GM12891 (cell line): ENCODE measurements around the gene RPH3AL.

Experiments used
- DNase-seq: peaks from one replicate; pipeline ENCODE4 v3.0.0; 2011; ENCODE audit warnings: low spot score; ENCODE audit not compliant: insufficient read length
- FAIRE-seq: peaks from 2 replicates; lab custom pipeline; 2011; peaks lifted over from hg19 to GRCh38; lab: Jason Lieb, UNC
- PAX5 ChIP-seq: IDR thresholded peaks from 2 replicates; pipeline ENCODE4 v1.6.1; 2011; ENCODE audit warnings: low read length, moderate library complexity, mild to moderate bottlenecking; ENCODE audit not compliant: insufficient read depth, severe bottlenecking
- POLR2A ChIP-seq: IDR thresholded peaks from 2 replicates; pipeline ENCODE4 v1.6.1; 2011; ENCODE audit warnings: low read depth, low read length, control low read depth
- POLR2AphosphoS5 ChIP-seq: IDR thresholded peaks from 2 replicates; pipeline ENCODE4 v1.6.1; 2011; ENCODE audit warnings: low read depth, low read length, control low read depth
- POU2F2 ChIP-seq: IDR thresholded peaks from 2 replicates; pipeline ENCODE4 v1.6.1; 2011; ENCODE audit warnings: low read depth, mild to moderate bottlenecking, control low read depth, low read length, moderate library complexity
- SPI1 ChIP-seq: IDR thresholded peaks from 2 replicates; pipeline ENCODE4 v1.6.1; 2011; ENCODE audit warnings: low read depth, low read length, control low read depth
- TAF1 ChIP-seq: IDR thresholded peaks from 2 replicates; pipeline ENCODE4 v1.6.1; 2011; ENCODE audit warnings: low read depth, low read length, control low read depth

Gene RPH3AL

DNA sequence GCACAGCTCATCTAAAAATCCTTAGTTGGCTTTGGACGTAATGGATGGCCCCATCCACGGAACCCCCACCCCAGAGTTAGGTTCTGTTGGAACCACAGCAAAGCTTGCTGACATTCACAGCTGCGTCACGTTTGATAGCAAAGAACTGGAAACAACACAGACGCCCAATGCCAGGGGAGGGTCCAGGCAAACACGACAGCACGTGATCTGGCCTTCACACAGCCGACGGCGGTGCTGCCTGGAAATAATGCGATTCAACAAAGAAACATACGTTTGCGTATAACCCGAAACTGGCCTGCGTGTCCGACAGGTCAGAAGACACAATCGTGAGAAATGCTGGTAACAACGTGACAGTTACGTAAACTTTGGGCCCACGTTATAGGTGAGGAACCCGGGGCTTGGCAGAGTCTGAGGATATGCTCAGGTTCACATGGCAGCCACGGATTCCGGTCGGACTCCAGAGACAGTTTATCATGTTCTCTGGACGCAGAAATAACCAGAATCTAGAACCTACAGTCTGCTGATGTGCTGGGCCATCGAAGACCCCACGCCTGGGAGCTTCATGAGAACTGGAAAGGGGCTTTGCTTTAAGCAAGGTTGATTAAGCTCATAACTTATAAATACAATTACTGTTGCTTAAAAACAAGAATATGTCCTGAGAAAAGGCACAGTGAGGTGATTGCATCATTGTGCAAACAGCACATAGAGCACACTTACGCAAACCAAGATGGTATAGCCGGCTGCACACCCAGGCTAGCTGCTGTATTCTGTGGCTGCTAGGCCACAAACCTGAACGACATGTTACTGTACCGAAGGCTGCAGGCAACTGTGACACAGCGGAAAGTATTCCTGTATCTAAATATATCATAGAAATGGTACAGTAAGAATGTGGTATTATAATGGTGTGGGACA is 70.4 kb downstream of the RPH3AL start:
- FAIRE-seq (no peak), DNase-seq (no peak)
- TF ChIP-seq POU2F2, result no peak
- TF ChIP-seq SPI1, result no peak
- TF ChIP-seq POLR2AphosphoS5, result no peak
- no peak for TF ChIP-seq POLR2A
- no peak for TF ChIP-seq PAX5
- TF ChIP-seq TAF1, result no peak

DNA sequence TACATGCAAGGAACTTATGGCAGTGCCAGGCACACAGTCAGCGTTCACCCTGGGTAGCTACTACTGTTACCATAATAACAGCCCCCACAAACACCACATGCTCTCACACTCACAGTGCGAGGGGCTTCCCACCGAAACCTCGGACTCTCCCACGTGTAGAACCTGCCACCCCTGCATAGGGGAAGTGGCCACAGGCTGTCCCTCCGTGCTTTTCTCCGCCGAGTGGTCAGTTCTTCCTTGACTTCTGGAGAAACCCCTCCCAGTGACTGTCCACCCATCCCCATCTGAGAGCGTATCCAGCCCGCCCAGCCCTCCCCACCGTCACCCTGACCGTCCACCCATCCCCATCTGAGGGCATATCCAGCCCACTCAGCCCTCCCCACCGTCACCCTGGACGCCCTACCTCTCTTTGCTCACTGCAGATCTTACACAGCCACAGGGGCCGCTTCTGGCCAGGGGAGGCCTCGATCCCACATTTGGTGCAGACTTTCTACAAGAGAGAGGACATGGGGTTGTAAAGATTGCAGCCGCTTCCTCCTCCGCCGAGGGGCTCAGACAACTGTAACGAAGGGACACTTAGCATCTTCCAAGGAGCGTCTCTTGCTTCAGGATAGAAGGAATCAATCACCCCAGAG is 71.1 kb downstream of the RPH3AL start:
- TF ChIP-seq PAX5, result no peak
- FAIRE-seq (no peak), DNase-seq (no peak)

DNA sequence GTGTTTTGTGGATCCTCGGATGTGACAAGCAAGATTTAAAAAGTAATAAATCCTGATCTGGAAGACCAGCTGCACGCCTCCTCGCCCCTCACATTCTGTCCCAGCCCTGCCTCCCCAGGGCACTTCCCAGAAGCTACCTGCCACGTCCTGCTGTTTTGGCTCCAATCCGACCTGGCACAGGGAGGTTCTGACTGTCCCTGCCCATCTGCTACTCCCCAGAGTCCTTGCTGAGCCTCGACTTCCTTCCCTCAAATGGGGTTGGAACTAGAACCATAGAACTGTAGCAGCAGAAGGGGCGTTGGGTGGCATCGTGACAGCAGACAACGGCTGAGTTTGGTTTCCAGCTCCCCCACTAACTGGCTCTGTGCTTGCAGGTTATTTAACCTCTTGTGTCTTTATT is 71.7 kb downstream of the RPH3AL start:
- no peak for DNase-seq
- FAIRE-seq, result no peak
- no peak for TF ChIP-seq POLR2AphosphoS5

DNA sequence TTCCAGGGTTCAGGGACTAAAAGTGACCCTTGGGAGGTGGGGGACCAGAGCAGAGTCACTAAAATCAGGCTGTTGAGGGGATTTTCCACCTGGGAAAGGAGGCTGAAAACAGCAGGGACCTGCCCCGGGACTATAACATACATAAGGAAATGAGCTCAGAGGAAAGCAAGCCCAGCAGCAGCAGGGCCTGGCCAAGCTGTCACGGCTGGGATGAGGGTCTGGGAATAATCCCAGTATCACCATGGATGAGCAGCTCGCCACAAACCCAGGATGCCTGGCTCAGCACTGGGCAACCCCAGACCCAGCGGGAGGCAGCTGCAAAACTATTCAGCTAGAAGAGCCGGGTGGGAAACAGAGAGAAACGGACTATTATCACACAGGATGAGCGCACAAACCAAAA is 72.4 kb downstream of the RPH3AL start:
- TF ChIP-seq SPI1 (no peak), PAX5 (no peak), TAF1 (no peak), POLR2AphosphoS5 (no peak), POU2F2 (no peak)
- no peak for FAIRE-seq
- DNase-seq, result no peak

DNA sequence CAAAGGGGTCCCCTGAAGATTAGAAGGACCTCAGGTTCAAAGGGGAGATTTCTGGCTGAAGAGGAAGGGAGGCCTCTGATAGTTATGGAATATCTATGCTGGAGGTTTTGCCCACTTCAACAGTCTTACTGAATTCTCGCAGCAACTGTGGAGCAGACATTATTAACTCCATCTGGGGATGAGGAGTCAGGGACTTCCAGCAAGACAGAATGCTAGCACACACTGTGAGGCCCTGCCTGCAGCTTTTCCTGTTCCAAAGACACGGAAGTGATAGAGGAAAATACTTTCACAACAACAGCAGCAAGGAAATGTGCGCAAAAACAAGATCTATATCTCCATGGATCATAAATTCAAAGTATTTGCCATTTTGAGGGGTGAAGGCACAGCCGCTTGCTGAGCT is 72.8 kb downstream of the RPH3AL start:
- TF ChIP-seq POU2F2 (no peak), SPI1 (no peak), TAF1 (no peak), POLR2A (no peak), POLR2AphosphoS5 (no peak), PAX5 (no peak)
- no peak for DNase-seq
- FAIRE-seq, result no peak

DNA sequence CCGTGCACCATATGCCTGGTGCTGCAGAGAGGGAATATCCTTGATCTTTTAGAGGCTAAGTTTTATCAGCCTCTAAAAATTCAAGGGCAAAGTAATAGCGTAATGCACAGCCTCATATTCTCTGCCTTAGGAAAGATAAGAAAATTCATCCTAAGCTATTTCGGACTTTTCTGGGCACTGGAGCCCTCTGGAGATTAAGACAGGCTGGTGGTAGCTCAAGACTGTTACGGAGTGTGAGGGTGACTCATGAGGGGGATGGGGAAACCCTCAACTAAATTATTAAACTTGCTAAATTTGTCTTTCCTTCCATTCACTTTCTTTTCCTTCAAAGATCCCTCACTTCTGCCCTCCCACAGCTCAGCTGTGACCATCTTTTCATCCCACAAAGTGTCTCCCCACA is 73.3 kb downstream of the RPH3AL start:
- TF ChIP-seq POLR2AphosphoS5, result no peak
- TF ChIP-seq POLR2A, result no peak
- TF ChIP-seq TAF1, result no peak
- no peak for TF ChIP-seq PAX5
- TF ChIP-seq SPI1, result no peak
- TF ChIP-seq POU2F2, result no peak
- no peak for DNase-seq

DNA sequence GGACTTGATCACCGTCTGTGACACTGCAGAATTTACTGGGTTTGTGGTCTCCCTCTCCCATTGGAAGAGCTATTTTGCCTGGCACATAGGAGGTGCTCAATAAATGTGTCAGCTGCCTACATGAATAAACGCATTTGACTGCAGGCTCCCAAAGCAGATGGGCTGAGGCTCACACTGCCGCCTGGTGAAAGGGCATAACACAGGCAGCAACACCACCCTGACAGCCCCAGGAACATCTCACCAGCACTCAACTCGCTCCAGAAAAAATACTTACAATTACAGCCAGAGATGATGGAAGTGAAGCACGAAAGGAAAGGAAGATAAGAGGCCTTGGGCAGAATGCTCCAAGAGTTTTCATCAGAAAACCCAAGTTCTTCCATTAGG is 73.9 kb downstream of the RPH3AL start:
- TF ChIP-seq POLR2A (no peak), POLR2AphosphoS5 (no peak), SPI1 (no peak), POU2F2 (no peak), PAX5 (no peak), TAF1 (no peak)
- no peak for DNase-seq
- no peak for FAIRE-seq

More for the DNA sequence above, 73.3 kb downstream of the RPH3AL start:
- no peak for FAIRE-seq

DNA sequence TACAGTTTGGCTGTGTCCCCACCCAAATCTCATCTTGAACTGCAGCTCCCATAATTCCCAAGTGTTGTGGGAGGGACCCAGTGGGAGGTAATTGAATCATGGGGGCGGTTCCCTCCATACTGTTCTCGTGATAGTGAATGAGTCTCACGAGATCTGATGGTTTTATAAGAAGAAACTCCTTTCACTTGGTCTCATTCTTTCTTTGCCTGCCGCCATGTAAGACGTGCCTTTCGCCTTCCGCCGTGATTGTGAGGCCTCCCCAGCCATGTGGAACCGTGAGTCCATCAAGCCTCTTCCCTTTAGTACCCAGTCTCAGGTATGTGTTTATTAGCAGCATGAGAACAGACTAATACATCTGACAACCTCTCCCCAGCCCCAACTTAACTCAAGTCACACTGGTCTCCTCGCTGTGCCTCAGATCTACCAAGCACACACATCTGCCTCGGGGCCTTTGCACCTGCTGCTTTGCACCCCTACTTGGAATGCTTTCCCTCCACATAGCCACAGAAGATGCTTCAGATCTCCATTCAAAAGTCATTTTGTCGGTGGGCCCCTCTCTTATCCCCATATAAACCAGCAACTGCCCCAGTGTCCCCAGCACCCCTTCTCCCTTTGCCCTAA is 74.4 kb downstream of the RPH3AL start:
- DNase-seq, result no peak
- FAIRE-seq, result no peak
- no peak for TF ChIP-seq TAF1
- no peak for TF ChIP-seq SPI1
- TF ChIP-seq POLR2AphosphoS5, result no peak
- TF ChIP-seq PAX5, result no peak
- no peak for TF ChIP-seq POU2F2
- TF ChIP-seq POLR2A, result no peak

DNA sequence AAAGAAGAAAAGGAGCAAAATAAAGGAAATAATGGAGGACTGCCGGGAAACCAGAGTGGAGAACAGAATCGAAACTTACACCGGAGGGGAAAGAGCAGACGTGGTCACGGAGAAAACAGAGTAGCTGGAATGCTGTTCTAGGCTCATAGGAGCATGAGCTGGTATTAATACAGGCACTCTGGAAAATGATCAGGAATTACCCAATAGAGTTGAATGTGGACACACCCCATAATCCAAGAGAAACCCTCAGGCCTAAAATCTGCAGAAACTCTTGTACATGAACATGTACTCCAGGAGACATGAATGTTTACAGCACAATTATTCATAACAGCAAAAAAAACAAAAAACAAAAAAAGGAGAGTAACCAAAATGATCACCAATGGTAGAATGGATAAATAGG is 77.7 kb downstream of the RPH3AL start:
- FAIRE-seq, result no peak
- DNase-seq, result no peak
- no peak for TF ChIP-seq TAF1
- TF ChIP-seq POLR2AphosphoS5, result no peak
- TF ChIP-seq POU2F2, result no peak
- TF ChIP-seq POLR2A, result no peak
- no peak for TF ChIP-seq PAX5
- TF ChIP-seq SPI1, result no peak
